ENCODE results near the gene MRPL44.

Gene MRPL44

DNA sequence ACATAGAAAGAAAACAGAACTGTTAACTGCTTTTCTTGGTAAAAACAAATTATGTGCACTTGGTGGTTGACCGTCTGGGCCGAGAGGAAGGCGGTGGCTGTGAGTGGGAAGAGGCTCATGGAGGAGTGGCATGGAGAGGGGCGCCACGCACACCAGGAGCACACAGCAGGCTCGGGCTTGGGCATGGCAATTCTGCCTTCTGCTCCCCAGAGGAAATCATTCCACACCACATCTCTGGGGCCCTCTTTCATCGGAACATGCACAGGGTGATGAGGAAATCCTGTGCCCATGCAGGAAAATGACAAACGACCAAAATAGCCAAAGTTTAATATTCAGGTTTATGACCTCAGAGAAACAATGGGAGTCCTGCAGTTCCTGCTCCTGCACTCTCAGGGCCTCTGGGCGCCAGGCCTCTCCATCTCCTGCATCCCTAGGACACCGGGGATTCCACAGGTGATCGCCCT, 38.6 kb upstream of the MRPL44 start:
- no peak overlapping the region for H3K4me3 ChIP-seq (replicated peaks; ENCODE audit: insufficient read depth, low read length)
- no peaks in the 10 kb centered on the region for H3K27me3 ChIP-seq (ENCODE audit: insufficient read depth, poor library complexity, severe bottlenecking)
- DNase-seq (ENCODE audit: low read depth in 1 of 2, low spot score in 1 of 2), result peak in 1 of 2 experiments; percentile 34
- H3K27ac ChIP-seq (replicated peaks), result peak overlapping the region; percentile 62
- TF ChIP-seq POLR2AphosphoS5 (IDR thresholded peaks at IDR 0.05; ENCODE audit: low read depth) (no peak), GABPA (IDR thresholded peaks at IDR 0.05; ENCODE audit: low read depth) (no peak), SPI1 (IDR thresholded peaks at IDR 0.05; ENCODE audit: borderline replicate concordance, low read depth) (no peak)
- TF ChIP-seq, protein P1, sequence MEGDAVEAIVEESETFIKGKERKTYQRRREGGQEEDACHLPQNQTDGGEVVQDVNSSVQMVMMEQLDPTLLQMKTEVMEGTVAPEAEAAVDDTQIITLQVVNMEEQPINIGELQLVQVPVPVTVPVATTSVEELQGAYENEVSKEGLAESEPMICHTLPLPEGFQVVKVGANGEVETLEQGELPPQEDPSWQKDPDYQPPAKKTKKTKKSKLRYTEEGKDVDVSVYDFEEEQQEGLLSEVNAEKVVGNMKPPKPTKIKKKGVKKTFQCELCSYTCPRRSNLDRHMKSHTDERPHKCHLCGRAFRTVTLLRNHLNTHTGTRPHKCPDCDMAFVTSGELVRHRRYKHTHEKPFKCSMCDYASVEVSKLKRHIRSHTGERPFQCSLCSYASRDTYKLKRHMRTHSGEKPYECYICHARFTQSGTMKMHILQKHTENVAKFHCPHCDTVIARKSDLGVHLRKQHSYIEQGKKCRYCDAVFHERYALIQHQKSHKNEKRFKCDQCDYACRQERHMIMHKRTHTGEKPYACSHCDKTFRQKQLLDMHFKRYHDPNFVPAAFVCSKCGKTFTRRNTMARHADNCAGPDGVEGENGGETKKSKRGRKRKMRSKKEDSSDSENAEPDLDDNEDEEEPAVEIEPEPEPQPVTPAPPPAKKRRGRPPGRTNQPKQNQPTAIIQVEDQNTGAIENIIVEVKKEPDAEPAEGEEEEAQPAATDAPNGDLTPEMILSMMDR (IDR thresholded peaks at IDR 0.05; ENCODE audit: insufficient read depth, low read length), result no peak
- TF ChIP-seq, protein P2, sequence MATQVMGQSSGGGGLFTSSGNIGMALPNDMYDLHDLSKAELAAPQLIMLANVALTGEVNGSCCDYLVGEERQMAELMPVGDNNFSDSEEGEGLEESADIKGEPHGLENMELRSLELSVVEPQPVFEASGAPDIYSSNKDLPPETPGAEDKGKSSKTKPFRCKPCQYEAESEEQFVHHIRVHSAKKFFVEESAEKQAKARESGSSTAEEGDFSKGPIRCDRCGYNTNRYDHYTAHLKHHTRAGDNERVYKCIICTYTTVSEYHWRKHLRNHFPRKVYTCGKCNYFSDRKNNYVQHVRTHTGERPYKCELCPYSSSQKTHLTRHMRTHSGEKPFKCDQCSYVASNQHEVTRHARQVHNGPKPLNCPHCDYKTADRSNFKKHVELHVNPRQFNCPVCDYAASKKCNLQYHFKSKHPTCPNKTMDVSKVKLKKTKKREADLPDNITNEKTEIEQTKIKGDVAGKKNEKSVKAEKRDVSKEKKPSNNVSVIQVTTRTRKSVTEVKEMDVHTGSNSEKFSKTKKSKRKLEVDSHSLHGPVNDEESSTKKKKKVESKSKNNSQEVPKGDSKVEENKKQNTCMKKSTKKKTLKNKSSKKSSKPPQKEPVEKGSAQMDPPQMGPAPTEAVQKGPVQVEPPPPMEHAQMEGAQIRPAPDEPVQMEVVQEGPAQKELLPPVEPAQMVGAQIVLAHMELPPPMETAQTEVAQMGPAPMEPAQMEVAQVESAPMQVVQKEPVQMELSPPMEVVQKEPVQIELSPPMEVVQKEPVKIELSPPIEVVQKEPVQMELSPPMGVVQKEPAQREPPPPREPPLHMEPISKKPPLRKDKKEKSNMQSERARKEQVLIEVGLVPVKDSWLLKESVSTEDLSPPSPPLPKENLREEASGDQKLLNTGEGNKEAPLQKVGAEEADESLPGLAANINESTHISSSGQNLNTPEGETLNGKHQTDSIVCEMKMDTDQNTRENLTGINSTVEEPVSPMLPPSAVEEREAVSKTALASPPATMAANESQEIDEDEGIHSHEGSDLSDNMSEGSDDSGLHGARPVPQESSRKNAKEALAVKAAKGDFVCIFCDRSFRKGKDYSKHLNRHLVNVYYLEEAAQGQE (IDR thresholded peaks at IDR 0.05; ENCODE audit: insufficient replicate concordance, low read depth), result no peak

DNA sequence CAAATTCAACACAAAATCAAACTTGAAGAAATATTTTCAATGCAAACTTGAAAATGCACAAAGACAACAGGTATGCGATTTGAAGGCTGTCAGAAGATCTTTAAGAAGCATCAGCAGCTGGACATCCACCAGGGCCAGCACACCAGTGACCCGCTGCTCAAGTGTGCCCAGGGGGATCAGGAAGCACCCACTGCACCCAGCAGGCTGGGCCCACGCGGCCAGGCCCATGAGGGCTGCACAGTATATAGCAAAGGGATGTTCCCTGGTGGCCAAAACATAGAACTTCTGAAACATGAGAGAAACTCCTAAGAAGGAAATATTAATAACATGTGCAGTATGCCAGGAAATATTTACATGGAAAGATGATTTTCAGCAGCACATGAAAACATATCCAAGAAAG, 37.2 kb upstream of the MRPL44 start:
- TF ChIP-seq SPI1 (IDR thresholded peaks at IDR 0.05; ENCODE audit: borderline replicate concordance, low read depth) (no peak), POLR2AphosphoS5 (IDR thresholded peaks at IDR 0.05; ENCODE audit: low read depth) (no peak), GABPA (IDR thresholded peaks at IDR 0.05; ENCODE audit: low read depth) (no peak)
- TF ChIP-seq, protein P1 (IDR thresholded peaks at IDR 0.05; ENCODE audit: insufficient read depth, low read length), result no peak
- TF ChIP-seq, protein P2 (IDR thresholded peaks at IDR 0.05; ENCODE audit: insufficient replicate concordance, low read depth), result no peak
- no peaks in the 10 kb centered on the region for H3K27me3 ChIP-seq (ENCODE audit: insufficient read depth, poor library complexity, severe bottlenecking)
- H3K4me3 ChIP-seq (replicated peaks; ENCODE audit: insufficient read depth, low read length), result no peak overlapping the region
- no peak for DNase-seq (ENCODE audit: low read depth in 1 of 2, low spot score in 1 of 2)
- no peak overlapping the region for H3K27ac ChIP-seq (replicated peaks)

DNA sequence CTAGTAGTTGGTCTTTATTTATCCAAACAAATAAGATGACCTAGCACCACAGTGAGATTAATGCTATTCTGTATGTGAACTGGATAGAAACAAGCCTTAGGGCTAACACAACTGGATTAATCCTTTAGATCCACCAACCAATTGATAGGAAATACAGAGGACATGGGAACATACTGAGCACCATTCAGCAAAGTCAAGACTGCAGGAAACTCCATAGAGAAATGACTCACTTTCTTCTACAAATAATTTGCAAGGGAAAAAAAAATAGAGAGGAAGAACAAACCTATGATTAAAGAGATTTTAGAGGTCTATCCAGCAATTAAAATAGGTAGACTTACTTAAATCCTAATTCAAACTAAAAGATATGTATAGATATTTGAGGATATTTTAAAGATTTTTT, 36.1 kb upstream of the MRPL44 start:
- no peak for DNase-seq (ENCODE audit: low read depth in 1 of 2, low spot score in 1 of 2)
- Histone ChIP-seq H3K27ac (replicated peaks) (no peak overlapping the region), H3K27me3 (ENCODE audit: insufficient read depth, poor library complexity, severe bottlenecking) (no peaks in the 10 kb centered on the region), H3K4me3 (replicated peaks; ENCODE audit: insufficient read depth, low read length) (no peak overlapping the region)
- no peak for TF ChIP-seq SPI1 (IDR thresholded peaks at IDR 0.05; ENCODE audit: borderline replicate concordance, low read depth)
- TF ChIP-seq, protein P2 (IDR thresholded peaks at IDR 0.05; ENCODE audit: insufficient replicate concordance, low read depth), result no peak
- TF ChIP-seq GABPA (IDR thresholded peaks at IDR 0.05; ENCODE audit: low read depth), result no peak

All from HL-60 (cell line).